C4-2B (cell line): ENCODE measurements around the gene SLC22A5.

Experiments
- CTCF ChIP-seq: fragments of 450-650 bp; conservative IDR thresholded peaks from 2 replicates; pipeline ENCODE4 v1.5.1; 2017; ENCODE audit warnings: mild to moderate bottlenecking
- ZFX ChIP-seq: fragments of 450-650 bp; IDR thresholded peaks from 2 replicates; pipeline ENCODE4 v1.6.1; 2017

GRCh38 chr5:132386644-132387286 lies 17.3 kb downstream of the SLC22A5 start:
- TF ChIP-seq CTCF (peak; percentile 48), ZFX (no peak)
